Measurements from ENCODE around the gene OPTC. TPM values are rescaled to one million over a fixed set of nuclear protein-coding genes. Genes with fewer than 3 reads are reported as not detected.
A peak's percentile ranks its signal among the peaks of the same experiment; 100 is the strongest.

Gene OPTC
- polyA plus RNA-seq, 3 donors = not detected

- DNase-seq (ENCODE audit: extremely low read depth in 1 of 11, low read depth in 9 of 11, low spot score in 4 of 11) = no peak
Measured at GRCh38 chr1:203480525-203481084, 13.3 kb upstream of the OPTC start.

DNA sequence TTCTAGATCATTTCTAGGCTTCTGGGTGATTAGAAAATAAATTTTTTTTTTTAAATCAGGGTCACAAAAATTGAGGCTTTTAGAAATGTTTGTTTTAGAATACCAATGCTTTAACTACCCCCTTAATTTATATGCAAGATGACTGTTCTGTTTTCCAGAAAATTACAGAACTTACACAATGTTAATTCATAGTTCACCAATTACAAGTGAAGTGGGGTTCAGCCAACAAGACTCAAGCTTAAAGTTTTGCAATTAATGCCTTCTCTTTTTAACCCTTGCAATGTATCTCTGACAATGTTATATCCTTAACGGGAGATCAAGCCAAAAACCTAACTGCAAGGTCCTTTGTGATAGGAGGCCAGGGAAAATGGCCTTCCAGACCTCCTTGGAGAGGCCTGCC lies 12.8 kb upstream of the OPTC start:
- DNase-seq (ENCODE audit: extremely low read depth in 1 of 11, low read depth in 9 of 11, low spot score in 4 of 11) = no peak

DNA sequence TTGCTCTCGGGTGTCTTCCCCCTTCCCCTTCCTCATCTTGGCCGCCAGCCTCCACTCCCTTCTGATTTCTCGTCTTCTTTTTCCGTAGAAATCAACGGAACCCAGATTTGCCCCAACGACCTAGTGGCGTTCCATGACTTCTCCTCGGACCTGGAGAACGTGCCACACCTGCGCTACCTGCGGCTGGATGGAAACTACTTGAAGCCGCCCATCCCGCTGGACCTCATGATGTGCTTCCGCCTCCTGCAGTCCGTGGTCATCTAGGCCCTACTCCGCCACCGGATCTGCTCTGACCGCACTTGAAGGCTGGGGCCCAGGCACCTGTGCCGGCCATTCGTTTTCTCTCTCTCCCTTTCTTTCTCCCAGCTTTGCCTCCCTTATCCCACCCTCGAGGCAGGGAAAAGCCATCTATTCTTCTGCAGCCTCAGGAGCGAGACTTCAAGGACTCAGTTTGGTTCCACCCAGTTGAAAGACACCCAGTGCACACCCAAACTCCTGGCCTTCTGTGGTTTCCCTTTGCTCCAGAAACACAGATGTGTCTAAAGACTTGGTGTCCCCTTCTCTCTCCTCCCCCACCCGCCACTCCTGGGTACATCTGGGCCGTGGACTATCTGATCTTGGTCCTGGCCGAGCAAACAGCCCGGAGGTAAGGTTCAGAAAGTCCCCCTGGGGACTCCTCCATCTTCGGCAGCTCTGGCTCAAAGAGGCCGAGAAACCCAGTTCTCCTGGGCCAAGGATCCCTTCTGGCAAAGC lies 7.2 kb upstream of the OPTC start:
- no peak for DNase-seq (ENCODE audit: extremely low read depth in 1 of 11, low read depth in 9 of 11, low spot score in 4 of 11)

GRCh38 chr1:203488539-203488938 lies 5.4 kb upstream of the OPTC start:
- DNase-seq (ENCODE audit: extremely low read depth in 1 of 11, low read depth in 9 of 11, low spot score in 4 of 11) = no peak

- DNase-seq (ENCODE audit: extremely low read depth in 1 of 11, low read depth in 9 of 11, low spot score in 4 of 11) = no peak
Measured at GRCh38 chr1:203490607-203491006, 3.3 kb upstream of the OPTC start.

GRCh38 chr1:203491664-203492063 lies 2.3 kb upstream of the OPTC start:
- no peak for DNase-seq (ENCODE audit: extremely low read depth in 1 of 11, low read depth in 9 of 11, low spot score in 4 of 11)

DNA sequence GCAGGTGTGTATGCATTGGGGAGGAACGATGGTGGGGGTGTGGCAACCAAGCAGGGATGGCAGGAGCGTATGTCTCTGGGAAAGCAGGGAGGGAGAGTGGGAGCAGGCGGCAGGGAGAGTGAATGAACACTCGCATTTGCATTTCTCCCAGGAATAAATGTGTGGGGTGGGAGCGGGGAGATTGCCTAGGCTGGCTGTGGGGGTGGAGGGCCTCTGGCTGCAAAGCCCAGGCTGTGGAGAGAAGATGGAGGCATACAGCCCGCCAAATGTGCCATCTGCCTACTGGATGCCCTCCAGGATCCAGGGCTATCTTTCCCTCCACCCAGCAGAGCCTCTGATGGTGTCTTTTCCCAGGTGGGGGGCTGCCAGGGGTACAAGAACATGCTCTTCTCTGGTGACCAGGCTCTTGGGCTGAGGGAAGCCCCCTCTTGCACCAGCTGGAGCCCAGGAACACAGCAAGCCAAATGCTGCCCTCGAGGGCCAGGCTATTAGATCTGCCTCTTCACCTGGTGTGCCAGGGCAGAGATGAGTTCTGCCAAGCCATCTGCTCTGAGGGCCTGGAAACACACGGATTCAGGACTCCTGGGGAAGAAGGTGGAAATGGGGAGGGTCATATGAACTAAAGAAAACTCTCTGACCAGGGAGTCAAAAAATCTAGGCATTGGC lies 1.7 kb upstream of the OPTC start:
- no peak for DNase-seq (ENCODE audit: extremely low read depth in 1 of 11, low read depth in 9 of 11, low spot score in 4 of 11)

DNA sequence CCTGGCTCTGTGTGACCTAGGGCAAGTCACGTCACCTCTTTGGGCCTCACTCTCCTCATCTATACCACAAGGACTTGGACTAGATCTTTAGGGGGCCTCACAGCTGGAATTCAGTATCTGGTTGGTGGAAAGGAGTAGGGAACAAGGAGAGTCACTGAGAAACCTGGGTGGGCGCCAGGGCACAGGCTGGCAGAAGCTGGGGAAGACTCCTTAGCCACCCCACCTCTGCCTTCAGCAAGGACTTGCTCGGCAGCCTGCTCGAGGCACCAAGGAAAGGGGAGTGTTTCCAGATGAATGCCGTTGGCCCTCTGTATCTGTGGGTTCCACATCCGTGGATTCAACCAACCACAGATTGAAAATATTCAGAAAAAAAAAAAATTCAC lies 1.2 kb upstream of the OPTC start:
- no peak for DNase-seq (ENCODE audit: extremely low read depth in 1 of 11, low read depth in 9 of 11, low spot score in 4 of 11)

- DNase-seq (ENCODE audit: extremely low read depth in 1 of 11, low read depth in 9 of 11, low spot score in 4 of 11) = no peak
Measured at GRCh38 chr1:203495845-203496244, 1.9 kb downstream of the OPTC start.

DNA sequence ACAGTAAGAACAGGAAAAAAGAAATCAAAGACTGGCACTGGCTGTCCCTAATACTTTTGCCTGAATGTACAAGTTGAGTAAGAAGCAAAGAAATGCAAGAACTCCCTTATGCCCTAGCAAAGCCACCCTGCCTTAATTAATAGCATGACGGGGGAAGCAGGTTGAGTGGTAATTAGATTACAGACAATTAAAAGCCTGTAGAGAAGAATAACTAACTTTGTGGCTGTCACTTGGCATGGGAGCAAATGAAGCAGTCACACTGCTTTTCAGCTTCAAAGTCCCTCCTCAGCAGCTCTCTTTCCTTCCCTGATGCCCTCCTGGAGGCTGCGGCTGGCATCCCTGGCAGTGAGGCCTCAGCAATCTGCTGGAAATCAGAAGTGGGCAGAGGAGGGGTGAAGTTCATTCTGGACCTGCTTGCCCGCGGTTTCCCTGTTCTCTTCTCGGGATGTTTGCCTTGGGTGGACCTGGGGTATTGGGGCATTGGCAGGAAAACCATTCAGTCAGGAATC lies 3.4 kb downstream of the OPTC start:
- DNase-seq (ENCODE audit: extremely low read depth in 1 of 11, low read depth in 9 of 11, low spot score in 4 of 11) = no peak

DNA sequence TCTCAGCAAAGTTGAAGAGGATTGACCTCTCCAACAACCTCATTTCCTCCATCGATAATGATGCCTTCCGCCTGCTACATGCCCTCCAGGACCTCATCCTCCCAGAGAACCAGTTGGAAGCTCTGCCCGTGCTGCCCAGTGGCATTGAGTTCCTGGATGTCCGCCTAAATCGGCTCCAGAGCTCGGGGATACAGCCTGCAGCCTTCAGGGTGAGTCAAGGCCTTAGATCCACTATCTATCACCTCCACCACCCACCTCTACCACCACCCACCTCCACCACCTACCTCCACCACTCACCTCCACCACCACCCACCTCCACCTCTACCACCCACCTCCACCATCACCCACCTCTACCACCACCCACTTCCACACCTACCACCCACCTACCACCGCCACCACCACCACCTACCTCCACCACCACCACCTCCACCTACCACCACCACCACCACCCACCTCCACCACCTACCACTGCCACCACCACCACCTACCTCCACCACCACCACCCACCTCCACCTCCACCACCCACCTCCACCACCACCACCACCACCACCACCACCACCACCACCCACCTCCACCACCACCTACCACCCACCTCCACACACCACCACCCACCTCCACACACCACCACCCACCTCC lies 5.8 kb downstream of the OPTC start:
- no peak for DNase-seq (ENCODE audit: extremely low read depth in 1 of 11, low read depth in 9 of 11, low spot score in 4 of 11)

- DNase-seq (ENCODE audit: extremely low read depth in 1 of 11, low read depth in 9 of 11, low spot score in 4 of 11) = no peak
Measured at GRCh38 chr1:203500279-203500678, 6.3 kb downstream of the OPTC start.

- DNase-seq (ENCODE audit: extremely low read depth in 1 of 11, low read depth in 9 of 11, low spot score in 4 of 11) = no peak
Measured at GRCh38 chr1:203503836-203504235, 9.9 kb downstream of the OPTC start.

GRCh38 chr1:203504400-203505250 lies 10.7 kb downstream of the OPTC start:
- DNase-seq (ENCODE audit: extremely low read depth in 1 of 11, low read depth in 9 of 11, low spot score in 4 of 11) = peak in 10 of 11 donors; percentile 66 to 83 (median 73)

DNA sequence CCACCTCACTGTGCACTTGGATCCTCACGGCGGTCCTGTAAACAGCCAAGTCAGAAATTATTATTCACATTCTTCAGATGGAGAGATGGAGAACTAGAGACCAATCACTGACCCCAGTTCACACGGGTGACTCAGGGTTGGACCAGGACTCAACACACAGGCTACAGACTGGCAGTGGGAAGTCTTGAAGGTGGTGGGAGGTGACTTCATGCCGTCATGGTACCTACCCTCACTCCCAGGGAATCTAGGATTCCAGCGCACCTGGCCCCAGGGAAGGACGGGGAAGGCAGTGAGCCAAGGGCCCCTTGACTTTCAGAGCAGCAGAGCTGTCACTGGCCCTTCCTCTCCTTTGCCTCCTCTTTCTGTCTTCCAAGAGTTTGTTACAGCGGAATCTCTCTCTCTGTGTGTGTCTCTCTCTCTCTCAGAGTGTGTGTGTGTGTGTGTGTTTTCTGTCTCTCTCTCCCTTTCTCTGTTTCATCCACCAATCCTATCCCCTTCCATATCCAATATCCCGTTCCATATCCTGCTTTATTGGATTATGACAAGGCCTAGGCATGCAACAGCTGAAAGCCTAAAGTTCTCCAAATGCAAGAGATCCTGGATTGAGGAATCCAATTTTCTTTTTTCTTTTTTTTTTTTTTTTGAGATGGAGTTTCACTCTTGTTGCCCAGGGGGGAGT lies 11.7 kb downstream of the OPTC start:
- DNase-seq (ENCODE audit: extremely low read depth in 1 of 11, low read depth in 9 of 11, low spot score in 4 of 11) = no peak

GRCh38 chr1:203506858-203507626 lies 13.1 kb downstream of the OPTC start:
- DNase-seq (ENCODE audit: extremely low read depth in 1 of 11, low read depth in 9 of 11, low spot score in 4 of 11) = no peak

DNA sequence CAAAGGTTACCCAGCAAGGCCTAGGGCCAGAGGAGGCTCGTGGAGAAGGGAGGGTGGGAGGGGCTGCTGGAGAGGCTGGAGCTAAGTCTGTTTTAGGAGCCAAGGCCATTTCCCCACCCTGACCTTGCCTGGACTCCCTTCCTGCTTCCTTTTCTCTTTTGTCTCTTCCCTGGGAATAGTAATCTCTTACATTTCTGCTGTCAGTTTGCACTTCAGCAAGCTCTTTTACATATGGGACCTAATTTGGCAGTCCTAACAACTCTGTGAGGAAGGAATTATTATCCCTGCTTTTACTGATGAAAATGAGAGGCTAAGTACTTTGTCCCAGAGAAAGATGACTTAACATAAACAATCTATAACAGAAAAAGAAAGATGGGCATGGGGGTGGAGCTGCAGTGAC lies 13.8 kb downstream of the OPTC start:
- DNase-seq (ENCODE audit: extremely low read depth in 1 of 11, low read depth in 9 of 11, low spot score in 4 of 11) = no peak

All from renal cortex interstitium (tissue), 11 donors.